Mesothelial cell of epicardium (in vitro differentiated cells): ENCODE results near the gene TRIM7. TPM values are rescaled to one million over a fixed set of nuclear protein-coding genes. Genes with fewer than 3 reads are reported as not detected.
A peak's percentile ranks its signal among the peaks of the same experiment; 100 is the strongest.

Source experiments
- DNase-seq, 2 experiments: peaks; one replicate each; pipeline ENCODE4 v3.0.0; 2021; ENCODE audit warnings: low spot score in 2 of 2; ENCODE audit not compliant: unreplicated experiment in 2 of 2
- H3K27ac Mint-ChIP-seq: 2 replicates; pipeline ENCODE4 v1.8.0; 2021; ENCODE audit warnings: mixed read lengths
- H3K27me3 Mint-ChIP-seq: 2 replicates; pipeline ENCODE4 v1.8.0; 2021; ENCODE audit warnings: low read depth, mixed read lengths
- H3K36me3 Mint-ChIP-seq: 2 replicates; pipeline ENCODE4 v1.8.0; 2021; ENCODE audit warnings: mixed read lengths
- H3K4me1 Mint-ChIP-seq: 2 replicates; pipeline ENCODE4 v1.8.0; 2021; ENCODE audit warnings: mixed read lengths
- H3K4me3 Mint-ChIP-seq: 2 replicates; pipeline ENCODE4 v1.8.0; 2021; ENCODE audit warnings: mild to moderate bottlenecking, moderate library complexity, mixed read lengths
- H3K9me3 Mint-ChIP-seq: 2 replicates; pipeline ENCODE4 v1.8.0; 2021; ENCODE audit warnings: mixed read lengths
- CTCF ChIP-seq: fragments of 200-600 bp; sonication (generic); IDR thresholded peaks from one replicate; pipeline ENCODE4 v1.5.0; 2021; ENCODE audit warnings: antibody characterized with exemption; ENCODE audit not compliant: unreplicated experiment
- total RNA-seq: library from RNA; stranded (reverse); gene quantifications from 3 replicates; pipeline ENCODE4 v1.2.1, GENCODE V29; 2021

The TRIM7 gene
- total RNA-seq, 1 donor from 2014 or later: 0.72 TPM

- Mint-ChIP-seq H3K27me3 (peaks cover 50% of the 10 kb centered on the region), H3K4me1 (peaks cover 18% of the 10 kb centered on the region), H3K9me3 (no peaks in the 10 kb centered on the region), H3K4me3 (peak overlapping the region; percentile 73), H3K36me3 (no peaks in the 10 kb centered on the region), H3K27ac (peak overlapping the region; percentile 94)
- DNase-seq: no peak
- no peak for TF ChIP-seq CTCF
Measured at GRCh38 chr5:181205761-181206649, 1.0 kb upstream of the TRIM7 start.

DNA sequence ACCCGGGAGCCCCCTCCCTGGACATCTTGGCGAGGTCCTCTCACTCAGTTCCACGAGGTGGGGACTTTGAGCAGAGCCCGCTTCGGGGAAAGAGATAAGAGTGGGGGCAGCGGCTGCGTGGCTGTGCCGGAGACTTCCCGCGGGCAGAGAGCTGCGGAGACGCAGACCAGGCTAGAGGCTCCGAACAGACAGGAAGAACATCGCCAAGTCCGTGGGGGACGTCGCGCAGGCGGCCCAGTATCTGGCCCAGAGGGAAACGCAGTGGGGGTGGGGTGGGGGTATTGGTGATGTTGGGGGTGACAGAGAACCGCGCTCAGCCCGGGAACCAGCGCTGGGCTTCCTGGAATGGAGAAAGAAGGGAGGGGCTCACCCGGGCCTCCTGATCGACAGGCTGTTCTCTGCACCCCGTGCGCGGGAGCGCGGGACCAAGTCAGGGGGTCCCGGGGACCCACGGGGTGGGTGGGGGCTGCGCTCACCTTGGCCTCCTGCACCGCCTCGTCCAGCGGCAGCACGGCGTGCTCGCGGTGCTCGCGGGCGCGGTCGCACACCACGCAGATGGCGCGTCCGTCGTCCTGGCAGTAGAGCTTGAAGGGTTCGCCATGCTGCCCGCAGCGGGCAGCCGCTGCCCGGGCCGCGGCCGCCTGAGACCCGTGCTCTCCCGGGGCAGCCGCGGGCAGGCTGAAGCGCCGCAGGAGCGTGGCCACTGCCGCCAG is 727 bp downstream of the TRIM7 start:
- no peaks in the 10 kb centered on the region for H3K9me3 Mint-ChIP-seq
- peaks cover 66% of the 10 kb centered on the region for H3K27me3 Mint-ChIP-seq
- no peak for TF ChIP-seq CTCF
- no peak for DNase-seq
- H3K4me1 Mint-ChIP-seq: peaks cover 18% of the 10 kb centered on the region
- H3K4me3 Mint-ChIP-seq: peak overlapping the region; percentile 75
- H3K36me3 Mint-ChIP-seq: no peaks in the 10 kb centered on the region
- H3K27ac Mint-ChIP-seq: no peak overlapping the region

DNA sequence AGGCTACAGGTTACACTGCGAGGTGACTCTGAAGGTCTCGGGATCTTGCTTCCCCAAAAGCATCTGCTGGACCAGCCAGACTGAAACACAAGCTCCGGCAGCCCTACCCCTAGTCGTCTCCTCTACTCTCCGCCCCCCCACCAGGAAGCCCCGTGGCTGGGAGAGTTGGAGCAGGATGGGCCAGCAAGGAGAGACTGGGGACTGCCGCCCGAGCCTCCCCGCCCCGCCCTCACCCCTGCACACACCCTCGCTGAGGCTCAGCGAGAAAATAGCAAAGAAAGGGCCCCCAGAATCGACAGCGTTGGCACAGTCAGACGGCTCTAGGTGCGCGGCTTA is 1.3 kb downstream of the TRIM7 start:
- Mint-ChIP-seq H3K4me1 (peaks cover 18% of the 10 kb centered on the region), H3K27me3 (peaks cover 68% of the 10 kb centered on the region), H3K9me3 (no peaks in the 10 kb centered on the region), H3K4me3 (peak overlapping the region; percentile 75), H3K27ac (no peak overlapping the region), H3K36me3 (no peaks in the 10 kb centered on the region)
- no peak for DNase-seq
- TF ChIP-seq CTCF: no peak

DNA sequence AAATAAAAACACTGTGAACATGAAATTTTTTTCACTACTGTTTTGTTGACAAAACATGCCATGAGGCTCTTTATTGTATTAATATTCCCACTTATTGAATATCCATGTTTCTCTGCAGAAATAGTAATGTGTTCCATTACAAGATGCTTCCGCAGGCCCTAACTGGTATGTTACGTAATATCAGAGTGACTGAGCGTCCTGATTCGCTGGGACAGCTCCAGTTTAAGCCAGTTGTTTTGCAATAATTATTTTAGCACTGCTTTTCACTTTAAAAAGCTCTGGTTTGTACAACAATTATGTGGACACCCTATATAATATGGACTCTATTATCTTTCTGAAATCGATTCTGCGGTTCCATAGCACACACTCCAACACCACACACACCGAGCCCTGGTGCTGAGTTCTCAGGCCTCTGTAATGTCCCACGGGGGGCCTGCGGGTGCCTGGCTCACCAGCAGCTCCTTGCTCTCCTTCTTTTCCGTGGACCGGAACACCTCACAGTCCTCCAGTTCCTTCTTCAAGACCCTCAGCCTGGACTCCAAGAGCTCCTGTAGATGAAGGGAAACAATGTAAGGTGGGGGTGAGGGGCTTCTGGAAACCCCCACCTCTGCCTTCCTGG is 1.8 kb downstream of the TRIM7 start:
- no peak for DNase-seq
- no peaks in the 10 kb centered on the region for H3K9me3 Mint-ChIP-seq
- peaks cover 73% of the 10 kb centered on the region for H3K27me3 Mint-ChIP-seq
- peaks cover 22% of the 10 kb centered on the region for H3K4me1 Mint-ChIP-seq
- no peak overlapping the region for H3K27ac Mint-ChIP-seq
- H3K36me3 Mint-ChIP-seq: no peaks in the 10 kb centered on the region
- TF ChIP-seq CTCF: no peak
- peak overlapping the region; percentile 75 for H3K4me3 Mint-ChIP-seq

DNA sequence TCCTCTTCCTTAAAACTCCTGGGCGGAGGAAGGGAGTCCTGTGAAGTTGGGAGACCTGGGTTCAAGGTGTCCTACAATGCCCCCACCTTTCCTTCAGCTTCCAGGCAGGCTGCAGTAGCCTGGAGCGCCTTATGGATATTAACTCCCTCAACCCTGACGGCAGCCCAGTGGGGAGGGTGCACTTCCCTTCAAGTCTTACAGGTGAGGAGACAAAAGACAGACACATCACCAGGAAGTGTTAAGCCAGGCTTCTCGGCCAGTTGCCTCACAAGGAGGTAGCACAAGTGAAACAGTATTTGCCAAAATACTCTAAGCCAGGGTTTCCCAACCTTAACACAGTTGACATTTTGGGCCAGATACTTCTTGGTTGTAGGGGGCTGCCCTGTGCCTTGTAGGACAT is 4.2 kb downstream of the TRIM7 start:
- peaks cover 20% of the 10 kb centered on the region for H3K4me1 Mint-ChIP-seq
- no peak overlapping the region for H3K27ac Mint-ChIP-seq
- DNase-seq: no peak
- H3K27me3 Mint-ChIP-seq: peaks cover 65% of the 10 kb centered on the region
- H3K9me3 Mint-ChIP-seq: no peaks in the 10 kb centered on the region
- TF ChIP-seq CTCF: no peak
- H3K4me3 Mint-ChIP-seq: no peak overlapping the region
- H3K36me3 Mint-ChIP-seq: no peaks in the 10 kb centered on the region
